Measurements from ENCODE around the gene TMEM185B. TPM values are rescaled to one million over a fixed set of nuclear protein-coding genes. Genes with fewer than 3 reads are reported as not detected.

Gene TMEM185B
- total RNA-seq, 2 experiments from 2014 or later: 25.6 to 25.8 TPM

DNA sequence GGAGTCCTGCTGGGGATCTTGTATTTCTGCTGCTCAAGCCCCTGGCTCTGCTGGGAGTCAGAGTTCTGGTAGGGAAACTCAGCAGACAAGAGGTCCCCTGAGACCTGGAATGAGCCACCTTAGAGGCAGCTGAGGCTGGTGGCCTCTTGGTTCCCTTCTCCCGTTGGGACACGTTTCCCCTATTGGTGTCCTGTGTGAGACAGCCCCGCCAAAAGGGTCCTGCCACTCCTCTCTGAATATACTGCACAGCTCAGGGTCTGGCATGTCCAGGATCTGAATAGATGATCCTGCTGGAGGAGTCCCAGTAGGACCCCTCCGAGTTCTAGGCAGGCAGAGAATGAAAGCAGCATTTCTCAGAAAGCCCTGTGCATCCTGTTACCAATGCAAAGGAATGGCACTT is 27.4 kb upstream of the TMEM185B start:
- no peak for DNase-seq
- Mint-ChIP-seq H3K4me1 (ENCODE audit: low read depth) (peaks cover 56% of the 10 kb centered on the region), H3K4me3 (no peak overlapping the region), H3K27ac (no peak overlapping the region), H3K36me3 (ENCODE audit: low read depth) (peaks cover 16% of the 10 kb centered on the region), H3K9me3 (ENCODE audit: insufficient read depth) (no peaks in the 10 kb centered on the region), H3K27me3 (ENCODE audit: low read depth) (peaks cover 29% of the 10 kb centered on the region)
- CTCF ChIA-PET: interaction anchor here (3.0 kb wide), 1 partner anchor 63 kb away, joined by 26 read pairs; no protein-coding TSS in a partner anchor
- no peak for ATAC-seq
- POLR2A ChIA-PET: interaction anchor here (1.1 to 2.5 kb wide), 2 partner anchors 18 kb away, joined by 4 to 17 read pairs; no protein-coding TSS in a partner anchor

DNA sequence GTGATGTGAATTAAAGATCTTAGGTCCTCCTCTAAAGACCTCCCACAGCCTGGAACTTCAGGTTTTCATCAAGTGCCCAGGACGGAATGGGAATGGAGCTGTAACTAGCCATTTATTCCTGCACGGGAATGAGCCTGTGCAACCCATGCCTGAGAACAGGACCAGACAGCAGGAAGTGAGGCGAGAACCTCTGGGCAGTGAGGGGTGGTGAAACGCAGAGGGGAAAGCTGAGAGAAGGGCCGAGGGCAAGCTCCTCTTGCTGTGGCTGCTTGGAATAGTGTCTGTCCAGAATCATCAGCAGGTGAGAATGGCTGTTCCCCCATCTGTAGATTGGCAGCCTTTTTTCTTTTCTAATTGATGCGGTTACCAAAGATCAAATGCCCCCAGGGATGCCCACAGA is 24.7 kb upstream of the TMEM185B start:
- no peak for DNase-seq
- H3K36me3 Mint-ChIP-seq (ENCODE audit: low read depth): peaks cover 4% of the 10 kb centered on the region
- no peaks in the 10 kb centered on the region for H3K9me3 Mint-ChIP-seq (ENCODE audit: insufficient read depth)
- ChIA-PET POLR2A (interaction anchor here (0.8 to 1.3 kb wide), 3 partner anchors 12 to 25 kb away, joined by 3 to 4 read pairs (median 3); partner anchors contain the start of gene TMEM185B), CTCF (interaction anchor here (1.2 to 2.1 kb wide), 4 partner anchors 12 to 138 kb away, joined by 3 to 7 read pairs (median 6); no protein-coding TSS in a partner anchor)
- H3K4me3 Mint-ChIP-seq: no peak overlapping the region
- no peak for ATAC-seq
- H3K27ac Mint-ChIP-seq: no peak overlapping the region
- H3K4me1 Mint-ChIP-seq (ENCODE audit: low read depth): peaks cover 36% of the 10 kb centered on the region
- peaks cover 29% of the 10 kb centered on the region for H3K27me3 Mint-ChIP-seq (ENCODE audit: low read depth)

DNA sequence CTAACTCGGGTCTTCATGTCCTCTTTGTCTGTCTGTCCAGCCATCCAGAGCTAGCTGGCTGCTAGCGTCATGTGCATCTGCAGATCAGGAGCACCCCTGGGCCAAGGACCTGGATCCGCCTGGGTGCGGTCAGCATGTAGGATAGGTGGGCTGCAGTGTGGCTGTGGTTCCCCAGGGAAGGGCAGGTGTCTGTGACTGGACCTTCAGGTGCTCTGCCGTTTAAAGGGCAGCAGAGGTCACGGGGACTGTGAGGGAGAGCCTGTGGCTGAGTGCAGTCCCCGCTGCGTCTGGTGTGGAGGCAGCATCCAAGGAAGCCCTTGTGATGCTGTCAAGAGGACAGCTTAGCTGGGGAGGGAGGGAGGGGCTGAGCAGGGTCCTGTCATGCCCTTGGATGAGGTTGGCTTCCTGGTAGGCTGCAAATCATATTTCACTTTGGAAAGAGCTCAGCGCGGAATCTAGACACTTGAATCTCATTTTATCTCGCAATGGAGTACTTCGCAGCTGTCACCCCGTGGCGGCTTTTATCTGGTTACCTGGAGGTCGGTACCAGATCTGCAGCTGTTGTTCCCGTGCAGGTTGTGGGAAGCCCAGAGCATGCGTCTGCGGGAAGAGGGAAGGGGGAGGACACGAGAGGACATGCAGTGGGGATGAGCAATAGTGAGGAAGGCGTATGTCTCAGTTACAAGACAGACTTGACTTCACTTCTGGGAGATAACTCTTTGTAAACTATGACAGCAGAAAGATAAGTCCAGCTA is 23.5 kb upstream of the TMEM185B start:
- H3K4me3 Mint-ChIP-seq: no peak overlapping the region
- ATAC-seq (no peak), DNase-seq (no peak)
- H3K27me3 Mint-ChIP-seq (ENCODE audit: low read depth): peaks cover 29% of the 10 kb centered on the region
- H3K27ac Mint-ChIP-seq: peak overlapping the region; percentile 40
- peaks cover 29% of the 10 kb centered on the region for H3K4me1 Mint-ChIP-seq (ENCODE audit: low read depth)
- POLR2A ChIA-PET: interaction anchor here (0.6 to 1.3 kb wide), 2 partner anchors 24 to 238 kb away, joined by 3 to 4 read pairs; partner anchors contain the start of gene TMEM185B
- H3K36me3 Mint-ChIP-seq (ENCODE audit: low read depth): peaks cover 4% of the 10 kb centered on the region
- CTCF ChIA-PET: interaction anchor here (1.3 to 2.1 kb wide), 4 partner anchors 11 to 70 kb away, joined by 3 to 7 read pairs (median 6); no protein-coding TSS in a partner anchor
- no peaks in the 10 kb centered on the region for H3K9me3 Mint-ChIP-seq (ENCODE audit: insufficient read depth)

DNA sequence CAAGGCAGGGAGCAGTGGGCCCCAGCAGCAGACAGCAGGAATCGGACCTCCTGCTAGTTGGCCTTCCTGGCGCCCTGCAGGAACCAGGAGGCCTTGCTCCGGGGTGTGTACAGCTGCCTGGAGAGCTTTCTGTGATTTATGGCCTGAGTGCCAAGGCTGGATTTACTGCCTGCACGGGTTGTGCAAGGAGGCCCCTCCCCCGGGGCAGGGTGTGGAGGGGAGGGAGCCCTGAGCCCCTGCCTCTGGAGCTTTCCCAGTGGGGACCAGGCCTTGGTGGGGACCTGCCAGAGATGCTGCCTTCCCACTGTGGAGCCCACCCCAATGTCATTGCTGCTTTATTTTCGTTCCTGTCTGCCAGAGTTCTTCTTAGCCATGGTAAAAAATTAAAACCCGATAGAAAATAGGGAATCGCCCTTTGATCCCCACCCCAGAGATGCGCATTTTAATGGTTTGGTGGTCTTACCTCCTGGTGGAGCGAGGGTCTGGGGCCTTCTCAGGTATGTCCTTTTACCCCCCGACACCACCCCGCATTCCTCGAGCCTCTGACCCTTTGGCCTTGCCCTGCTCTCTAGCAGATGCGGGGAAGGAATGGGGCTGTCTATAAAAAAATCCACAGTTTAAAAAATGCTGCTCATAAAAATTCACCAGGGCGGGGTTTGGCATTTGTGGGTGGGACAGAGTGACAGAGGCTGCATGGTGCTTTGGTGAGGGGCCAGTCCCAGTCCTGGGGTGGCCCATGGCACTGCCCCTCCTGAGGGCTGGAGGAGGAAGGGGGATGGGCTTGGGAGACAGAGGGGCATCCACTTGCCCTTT is 22.5 kb upstream of the TMEM185B start:
- no peaks in the 10 kb centered on the region for H3K9me3 Mint-ChIP-seq (ENCODE audit: insufficient read depth)
- peaks cover 26% of the 10 kb centered on the region for H3K4me1 Mint-ChIP-seq (ENCODE audit: low read depth)
- H3K27me3 Mint-ChIP-seq (ENCODE audit: low read depth): peaks cover 27% of the 10 kb centered on the region
- H3K27ac Mint-ChIP-seq: no peak overlapping the region
- POLR2A ChIA-PET: interaction anchor here (0.7 kb wide), 1 partner anchor 18 kb away, joined by 3 read pairs; no protein-coding TSS in a partner anchor
- CTCF ChIA-PET: no interaction called here
- no peak overlapping the region for H3K4me3 Mint-ChIP-seq
- peaks cover 4% of the 10 kb centered on the region for H3K36me3 Mint-ChIP-seq (ENCODE audit: low read depth)
- no peak for ATAC-seq
- no peak for DNase-seq

DNA sequence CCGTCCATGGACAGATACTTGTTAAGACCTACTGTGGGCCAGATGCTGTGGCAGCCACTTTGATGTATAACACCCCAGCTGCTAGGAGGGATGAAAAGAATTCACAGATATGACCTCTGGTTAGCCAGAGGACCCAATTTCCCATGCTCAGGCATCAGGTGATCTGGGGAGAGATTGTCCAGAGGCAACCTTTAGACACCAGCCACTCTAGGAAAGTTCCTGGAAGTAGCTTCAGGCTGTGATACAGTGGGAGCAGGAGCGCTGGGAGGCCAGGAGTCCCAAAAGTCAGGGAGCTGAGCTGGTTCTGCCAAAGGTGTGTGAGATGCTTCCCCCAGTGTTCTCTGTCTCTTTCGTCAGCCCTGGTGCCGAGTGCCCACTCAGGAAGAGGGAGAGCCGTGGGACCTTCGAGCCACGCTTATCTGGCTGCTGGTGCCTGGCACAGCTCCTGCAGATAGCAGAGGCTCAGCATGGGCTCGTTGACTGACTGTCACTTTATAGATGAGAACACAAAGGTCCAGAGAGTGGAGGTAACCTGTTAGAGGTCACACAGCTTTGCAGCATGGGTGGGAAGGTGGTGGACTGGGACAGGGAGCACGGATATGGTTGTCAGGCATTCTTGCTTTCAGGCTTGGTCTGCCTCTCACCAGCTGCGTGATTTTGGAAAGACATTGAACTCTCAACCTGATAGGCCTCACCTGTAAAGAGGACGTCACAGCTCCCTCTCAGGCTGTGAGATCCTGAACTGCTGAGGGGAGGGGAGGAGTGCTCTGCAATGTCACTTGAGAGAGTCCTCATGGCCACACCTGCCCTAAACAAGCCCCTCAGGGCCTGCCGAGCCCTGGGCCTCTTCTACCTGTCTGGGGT is 21.7 kb upstream of the TMEM185B start:
- Mint-ChIP-seq H3K4me3 (no peak overlapping the region), H3K36me3 (ENCODE audit: low read depth) (peaks cover 4% of the 10 kb centered on the region), H3K9me3 (ENCODE audit: insufficient read depth) (no peaks in the 10 kb centered on the region), H3K27me3 (ENCODE audit: low read depth) (peaks cover 22% of the 10 kb centered on the region), H3K4me1 (ENCODE audit: low read depth) (peaks cover 20% of the 10 kb centered on the region), H3K27ac (peak overlapping the region; percentile 20)
- ATAC-seq: no peak
- DNase-seq: no peak
- ChIA-PET CTCF (interaction anchor here (1.5 kb wide), 1 partner anchor 70 kb away, joined by 3 read pairs; no protein-coding TSS in a partner anchor), POLR2A (interaction anchor here (0.7 kb wide), 1 partner anchor 17 kb away, joined by 3 read pairs; no protein-coding TSS in a partner anchor)

DNA sequence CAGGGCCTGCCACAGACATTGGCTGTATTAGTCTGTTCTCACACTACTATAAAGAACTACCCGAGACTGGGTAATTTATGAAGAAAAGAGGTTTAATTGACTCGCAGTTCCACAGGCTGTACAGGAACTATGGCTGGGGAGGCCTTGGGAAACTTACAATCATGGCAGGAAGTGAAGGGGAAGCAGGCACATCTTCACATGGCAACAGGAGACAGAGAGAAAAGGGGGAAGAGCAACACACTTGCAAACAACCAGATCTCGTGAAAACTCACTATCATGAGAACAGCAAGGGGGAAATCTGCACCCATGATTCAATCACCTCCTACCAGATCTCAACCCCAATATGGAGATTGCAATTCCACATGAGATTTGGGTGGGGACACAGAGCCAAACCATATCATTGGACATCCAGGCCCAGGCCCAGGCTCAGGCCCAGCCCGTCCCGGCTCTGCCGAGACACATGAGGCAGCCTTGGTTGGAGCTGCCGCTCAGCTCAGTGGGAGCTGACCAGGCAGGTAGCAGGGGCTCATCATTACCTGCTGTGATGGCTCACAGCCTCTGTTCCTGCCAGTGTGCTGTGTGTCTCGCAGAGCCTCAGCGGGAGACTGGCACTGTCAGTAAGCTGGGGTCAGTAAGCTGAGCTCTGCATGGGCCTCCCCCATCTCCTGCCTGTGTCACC is 20.8 kb upstream of the TMEM185B start:
- Mint-ChIP-seq H3K27me3 (ENCODE audit: low read depth) (peaks cover 14% of the 10 kb centered on the region), H3K36me3 (ENCODE audit: low read depth) (peaks cover 4% of the 10 kb centered on the region), H3K9me3 (ENCODE audit: insufficient read depth) (no peaks in the 10 kb centered on the region), H3K4me3 (no peak overlapping the region), H3K27ac (no peak overlapping the region), H3K4me1 (ENCODE audit: low read depth) (peaks cover 18% of the 10 kb centered on the region)
- ATAC-seq: no peak
- CTCF ChIA-PET: interaction anchor here (1.5 kb wide), 1 partner anchor 69 kb away, joined by 3 read pairs; no protein-coding TSS in a partner anchor
- DNase-seq: no peak
- POLR2A ChIA-PET: interaction anchor here (1.3 kb wide), 1 partner anchor 12 kb away, joined by 3 read pairs; no protein-coding TSS in a partner anchor

DNA sequence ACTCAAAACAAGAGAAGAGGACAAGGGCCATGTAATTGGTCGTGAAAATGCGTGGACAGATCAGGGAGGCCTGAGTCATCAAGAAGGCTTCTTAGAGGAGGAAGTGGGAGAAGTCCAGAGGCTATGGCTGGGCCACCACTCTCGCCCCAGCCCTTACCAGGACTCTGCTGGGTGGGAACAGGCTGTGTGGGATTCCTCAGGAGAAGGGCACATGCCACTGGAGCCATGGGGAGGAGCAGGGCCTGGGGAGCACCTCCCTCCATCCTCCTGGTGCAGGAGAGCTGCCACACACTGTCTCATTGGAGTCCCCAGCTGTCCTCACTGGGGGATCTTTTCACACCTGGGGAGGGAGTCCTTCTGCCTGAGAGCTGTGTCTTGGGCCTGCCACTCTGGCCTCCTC is 20.0 kb upstream of the TMEM185B start:
- Mint-ChIP-seq H3K27ac (no peak overlapping the region), H3K4me3 (no peak overlapping the region), H3K36me3 (ENCODE audit: low read depth) (peaks cover 4% of the 10 kb centered on the region), H3K9me3 (ENCODE audit: insufficient read depth) (no peaks in the 10 kb centered on the region), H3K27me3 (ENCODE audit: low read depth) (peaks cover 10% of the 10 kb centered on the region), H3K4me1 (ENCODE audit: low read depth) (peaks cover 16% of the 10 kb centered on the region)
- DNase-seq (no peak), ATAC-seq (no peak)
- POLR2A ChIA-PET: interaction anchor here (1.3 kb wide), 1 partner anchor 11 kb away, joined by 3 read pairs; no protein-coding TSS in a partner anchor
- CTCF ChIA-PET: interaction anchor here (1.1 to 1.5 kb wide), 2 partner anchors 9 to 68 kb away, joined by 3 read pairs; partner anchors contain the start of gene RALB

DNA sequence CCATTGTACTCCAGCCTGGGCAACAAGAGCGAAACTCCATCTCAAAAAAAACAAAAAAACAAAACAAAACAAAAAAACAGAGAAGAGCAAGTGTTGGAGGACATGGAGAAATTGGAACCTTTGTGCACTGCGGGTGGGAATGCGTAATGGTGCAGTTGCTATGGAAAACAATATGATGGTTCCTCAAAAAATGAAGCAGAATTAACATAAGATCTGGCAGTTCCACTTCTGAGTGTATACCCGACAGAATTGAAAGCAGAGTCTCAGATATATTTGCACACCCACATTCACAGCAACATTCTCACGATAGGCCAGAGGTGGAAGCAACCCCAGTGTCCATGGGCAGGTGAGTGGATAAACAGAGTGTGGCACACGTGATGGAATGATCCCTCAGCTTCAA is 18.5 kb upstream of the TMEM185B start:
- ChIA-PET POLR2A (no interaction called here), CTCF (interaction anchor here (1.7 kb wide), 1 partner anchor 71 kb away, joined by 7 read pairs; no protein-coding TSS in a partner anchor)
- H3K27ac Mint-ChIP-seq: peak overlapping the region; percentile 30
- H3K36me3 Mint-ChIP-seq (ENCODE audit: low read depth): peaks cover 4% of the 10 kb centered on the region
- no peaks in the 10 kb centered on the region for H3K9me3 Mint-ChIP-seq (ENCODE audit: insufficient read depth)
- peaks cover 3% of the 10 kb centered on the region for H3K27me3 Mint-ChIP-seq (ENCODE audit: low read depth)
- H3K4me1 Mint-ChIP-seq (ENCODE audit: low read depth): peaks cover 8% of the 10 kb centered on the region
- DNase-seq (no peak), ATAC-seq (no peak)
- no peak overlapping the region for H3K4me3 Mint-ChIP-seq

DNA sequence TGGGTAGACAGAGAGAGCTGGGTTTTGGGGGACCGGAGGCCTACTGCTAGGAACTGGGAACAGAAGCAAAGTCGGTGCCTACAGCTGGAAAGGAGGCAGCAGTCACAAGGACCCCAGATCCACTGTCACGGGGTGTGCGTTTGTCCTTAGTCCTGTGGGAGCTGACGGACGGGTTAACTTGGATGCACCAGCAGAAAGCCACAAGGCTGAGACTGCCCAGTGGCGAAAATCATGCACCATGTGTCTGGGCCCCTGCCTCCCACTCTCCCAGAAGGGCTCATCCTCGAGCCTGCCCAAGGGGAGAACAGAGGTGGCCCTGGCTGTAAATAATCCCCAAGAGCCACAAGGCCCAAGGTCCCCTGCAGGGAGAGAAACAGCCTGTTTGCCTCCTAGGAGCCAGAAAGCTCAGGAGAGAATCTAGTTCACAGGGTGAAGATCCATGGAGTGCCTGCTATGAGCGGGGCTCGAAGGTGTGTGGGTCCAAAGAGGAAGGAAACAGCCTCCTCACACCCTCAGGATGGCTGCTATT is 17.8 kb upstream of the TMEM185B start:
- POLR2A ChIA-PET: interaction anchor here (1.0 kb wide), 1 partner anchor 12 kb away, joined by 5 read pairs; the partner anchor contains the start of gene RALB
- no peak overlapping the region for H3K4me3 Mint-ChIP-seq
- peaks cover 4% of the 10 kb centered on the region for H3K36me3 Mint-ChIP-seq (ENCODE audit: low read depth)
- ATAC-seq (no peak), DNase-seq (no peak)
- CTCF ChIA-PET: interaction anchor here (1.7 kb wide), 1 partner anchor 72 kb away, joined by 7 read pairs; no protein-coding TSS in a partner anchor
- H3K27ac Mint-ChIP-seq: peak overlapping the region; percentile 39
- peaks cover 8% of the 10 kb centered on the region for H3K4me1 Mint-ChIP-seq (ENCODE audit: low read depth)
- no peaks in the 10 kb centered on the region for H3K27me3 Mint-ChIP-seq (ENCODE audit: low read depth)
- no peaks in the 10 kb centered on the region for H3K9me3 Mint-ChIP-seq (ENCODE audit: insufficient read depth)

All from activated CD8-positive, alpha-beta T cell treated with anti-CD3 and anti-CD28 coated beads, Interleukin-2, amount 10 ng/mL, durations not matched to agents 7 days and 5 days (primary cell).